IPS-11a (cell line): Measurements from ENCODE around the gene PBOV1.

Experiments
- H3K4me3 ChIP-seq: one replicate; pipeline ENCODE4 v1.5.1; 2013; ENCODE audit warnings: low read depth, low read length, control low read depth

Gene PBOV1

DNA sequence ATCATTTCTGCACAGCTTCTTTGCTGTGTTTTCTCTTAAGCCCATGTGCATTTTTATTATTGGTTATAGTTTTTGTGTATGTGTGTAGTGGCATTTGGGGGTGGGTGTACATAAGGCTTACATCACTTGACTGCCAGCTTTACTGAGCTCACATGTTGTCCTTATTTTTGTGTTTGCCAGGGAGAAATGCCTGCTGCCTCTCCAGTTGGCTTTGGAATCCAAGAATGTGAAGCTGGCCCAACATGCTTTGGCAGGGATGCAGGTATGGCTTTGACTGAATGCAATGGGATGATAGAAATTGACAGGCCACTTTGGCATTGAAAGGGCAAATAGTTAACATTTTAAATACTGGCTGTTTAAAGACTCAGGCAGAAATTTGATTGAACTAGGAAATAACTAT, 11.4 kb downstream of the PBOV1 start:
- no peak overlapping the region for H3K4me3 ChIP-seq

DNA sequence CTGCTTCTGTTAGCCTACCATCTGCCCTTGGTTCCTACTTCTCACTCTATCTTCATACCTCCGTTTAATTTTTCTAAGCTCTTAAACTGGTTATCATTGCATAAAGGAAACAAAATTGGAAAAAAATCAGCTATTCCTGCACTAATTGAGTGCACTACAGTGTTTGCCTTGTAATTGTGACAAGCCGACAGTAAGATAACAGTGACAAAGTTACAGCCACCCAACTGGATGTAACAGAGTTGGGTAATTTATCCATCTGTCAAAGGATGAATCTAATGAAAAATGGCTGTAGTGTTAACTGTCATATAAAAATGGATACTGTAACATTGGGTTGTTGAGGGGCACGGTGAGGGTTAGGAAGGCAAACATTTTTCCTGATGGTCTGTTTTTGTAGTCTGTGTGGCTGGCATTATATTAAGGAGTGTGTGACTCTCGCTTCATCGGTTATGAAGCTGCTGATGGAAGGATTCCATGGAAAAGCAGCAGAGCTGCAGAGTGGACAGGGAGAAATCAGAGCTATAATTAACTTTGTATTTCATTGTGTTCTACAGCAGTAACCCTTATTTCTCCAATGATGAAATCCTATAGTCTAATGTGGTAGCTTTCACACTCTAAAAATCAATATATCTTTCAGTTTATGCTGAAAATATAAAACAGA, 12.7 kb downstream of the PBOV1 start:
- H3K4me3 ChIP-seq = no peak overlapping the region

DNA sequence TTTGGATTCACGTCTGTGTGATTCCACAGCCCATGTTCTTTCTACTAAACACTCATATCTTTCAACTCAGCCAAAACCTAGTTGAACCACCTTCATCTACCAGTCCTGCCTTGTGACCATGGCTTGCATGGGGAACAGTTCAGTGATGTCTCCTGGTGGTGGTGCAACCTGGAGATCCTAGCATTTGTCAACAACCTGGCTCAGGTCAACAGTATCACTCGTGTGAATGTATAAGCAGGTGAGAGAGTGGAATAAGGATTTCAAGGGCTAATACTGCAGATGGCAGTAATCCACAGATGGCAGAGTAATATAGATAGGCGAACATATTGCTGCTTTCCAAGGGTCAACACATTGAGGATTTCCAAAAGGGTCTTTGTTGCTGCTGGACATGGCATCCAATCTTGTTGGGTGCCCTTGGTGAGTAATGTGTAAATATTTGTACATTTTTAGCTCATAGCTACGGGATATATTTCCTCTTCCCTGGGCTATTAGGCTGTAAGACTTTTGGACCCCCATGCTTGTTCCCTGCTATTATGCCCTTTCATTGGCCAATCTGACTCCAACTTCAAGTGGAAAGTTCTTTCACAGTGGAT, 13.4 kb downstream of the PBOV1 start:
- no peak overlapping the region for H3K4me3 ChIP-seq

DNA sequence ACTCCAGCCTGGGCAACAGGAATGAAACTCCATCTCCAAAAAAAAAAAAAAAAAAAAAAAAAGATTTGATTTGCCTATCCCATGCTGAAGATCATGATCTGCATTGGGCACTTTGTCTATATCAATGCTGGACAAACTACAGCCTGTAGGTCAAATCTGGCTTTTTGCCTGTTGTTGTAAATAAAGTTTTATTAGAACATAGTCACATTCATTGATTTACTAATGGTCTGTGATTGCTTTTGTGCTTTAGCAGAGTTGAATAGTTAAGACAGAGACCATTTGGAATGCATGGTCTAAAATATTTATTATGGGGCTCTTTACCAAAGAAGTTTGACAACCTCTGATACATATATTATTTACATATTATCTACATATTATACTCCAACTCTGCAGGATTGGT, 14.0 kb downstream of the PBOV1 start:
- H3K4me3 ChIP-seq = no peak overlapping the region

DNA sequence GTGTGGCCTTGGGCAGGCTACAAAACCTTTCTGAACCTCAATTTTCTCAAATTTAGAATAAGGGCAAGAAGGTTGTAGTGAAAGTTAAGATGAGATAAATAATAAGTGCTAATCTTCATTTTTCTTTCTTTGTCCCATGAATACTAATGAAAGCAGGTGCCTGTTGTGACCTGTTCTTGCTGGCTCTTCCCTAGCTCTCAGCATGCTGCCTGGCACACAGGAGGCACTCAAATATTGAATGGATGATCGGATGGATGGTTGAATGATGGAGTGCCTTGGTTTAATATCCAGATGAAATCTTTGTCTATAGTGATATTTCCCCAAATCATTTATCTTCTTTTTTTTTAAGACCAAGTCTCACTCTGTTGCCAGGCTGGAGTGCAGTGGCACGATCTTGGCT, 15.0 kb downstream of the PBOV1 start:
- no peak overlapping the region for H3K4me3 ChIP-seq

DNA sequence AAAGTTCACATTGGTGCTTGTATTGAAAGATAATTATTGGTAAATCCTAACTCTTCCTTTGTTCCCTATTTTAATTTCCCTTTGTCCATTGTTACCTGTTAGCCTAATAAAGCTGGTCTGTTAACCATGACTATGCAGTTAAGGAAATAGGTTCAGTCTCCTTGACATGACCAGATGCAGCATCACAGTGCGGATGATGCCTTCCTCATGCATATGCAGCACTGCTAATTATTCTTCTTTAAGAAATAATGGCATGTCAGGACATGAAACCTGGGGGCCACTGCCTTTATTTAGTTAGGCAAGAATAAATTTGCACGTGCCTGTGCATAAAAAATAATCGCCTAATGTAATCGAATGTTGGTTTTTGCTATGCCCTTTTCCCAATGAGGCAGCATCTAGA, 16.5 kb downstream of the PBOV1 start:
- H3K4me3 ChIP-seq = no peak overlapping the region

DNA sequence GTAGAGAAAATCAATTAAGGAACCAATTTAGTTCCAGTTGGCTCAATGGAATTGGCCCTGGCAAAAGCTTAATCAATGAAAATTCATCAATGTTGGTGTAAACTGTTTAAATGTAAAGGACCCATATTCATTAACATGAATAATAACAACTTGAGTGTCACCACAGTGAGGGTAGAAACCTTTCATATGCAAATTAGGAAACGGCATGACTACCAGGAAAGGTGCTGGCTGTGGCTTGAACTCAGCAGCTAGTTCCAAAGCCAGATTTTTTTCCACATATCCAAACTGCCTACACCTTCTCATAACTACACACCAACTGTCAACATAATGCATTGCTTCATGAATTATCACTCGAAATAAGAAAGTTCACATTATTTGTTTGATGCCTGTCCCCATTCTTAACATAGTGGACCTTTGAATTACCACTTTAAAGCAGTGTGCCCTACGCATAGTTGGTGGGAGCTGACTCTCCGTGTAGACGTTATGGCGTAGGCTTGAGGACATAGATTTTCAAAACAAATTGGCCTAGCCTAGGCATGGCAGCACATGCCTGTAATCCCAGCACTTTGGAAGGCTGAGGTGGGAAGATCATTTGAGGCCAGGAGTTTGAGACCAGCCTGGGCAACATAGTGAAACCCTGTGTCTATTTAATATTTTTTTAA, 19.7 kb downstream of the PBOV1 start:
- H3K4me3 ChIP-seq = no peak overlapping the region

DNA sequence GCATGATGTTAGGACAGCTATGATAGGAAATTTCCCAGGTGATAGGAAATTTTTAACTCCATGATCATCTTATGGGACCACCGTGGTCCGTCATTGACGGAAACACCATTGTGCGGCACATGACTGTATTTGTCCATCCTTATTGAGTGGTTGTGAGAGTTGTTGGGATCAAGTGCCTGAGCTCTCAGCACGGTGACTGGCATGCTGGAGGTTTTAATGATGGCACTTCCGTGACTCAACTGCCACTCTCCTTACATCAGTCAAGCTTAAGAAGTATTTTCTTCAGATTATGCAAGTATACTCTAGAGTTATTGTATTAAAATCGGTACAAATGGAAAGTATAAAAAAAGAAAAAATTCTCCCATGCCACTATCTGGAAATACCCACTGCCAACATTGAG, 20.7 kb downstream of the PBOV1 start:
- no peak overlapping the region for H3K4me3 ChIP-seq

DNA sequence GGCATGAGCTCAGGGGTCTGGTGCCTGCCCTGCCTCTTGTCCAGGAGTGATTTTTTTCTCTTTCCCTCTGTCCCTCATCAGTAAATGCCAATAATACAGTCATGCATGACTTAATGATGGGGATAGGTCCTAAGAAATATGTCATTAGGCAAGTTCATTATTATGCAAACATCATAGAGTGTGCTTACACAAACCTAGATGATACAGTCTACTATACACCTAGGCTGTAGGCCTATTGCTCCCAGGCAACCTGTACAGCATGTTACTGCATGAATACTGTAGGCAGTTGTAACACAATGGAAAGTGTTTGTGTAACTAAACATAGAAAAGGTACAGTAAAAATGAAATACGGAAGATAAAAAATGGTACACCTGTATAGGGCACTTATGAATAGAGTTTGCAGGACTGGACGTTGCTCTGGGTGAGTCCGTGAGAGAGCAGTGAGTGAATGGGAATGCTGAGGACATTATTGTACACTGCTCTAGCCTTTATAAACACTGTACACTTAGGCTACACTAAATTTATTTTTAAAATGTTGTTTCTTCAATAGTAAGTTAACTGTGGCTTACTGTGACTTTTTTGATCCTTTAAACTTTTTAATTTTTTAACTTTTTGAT, 22.1 kb downstream of the PBOV1 start:
- no peak overlapping the region for H3K4me3 ChIP-seq

DNA sequence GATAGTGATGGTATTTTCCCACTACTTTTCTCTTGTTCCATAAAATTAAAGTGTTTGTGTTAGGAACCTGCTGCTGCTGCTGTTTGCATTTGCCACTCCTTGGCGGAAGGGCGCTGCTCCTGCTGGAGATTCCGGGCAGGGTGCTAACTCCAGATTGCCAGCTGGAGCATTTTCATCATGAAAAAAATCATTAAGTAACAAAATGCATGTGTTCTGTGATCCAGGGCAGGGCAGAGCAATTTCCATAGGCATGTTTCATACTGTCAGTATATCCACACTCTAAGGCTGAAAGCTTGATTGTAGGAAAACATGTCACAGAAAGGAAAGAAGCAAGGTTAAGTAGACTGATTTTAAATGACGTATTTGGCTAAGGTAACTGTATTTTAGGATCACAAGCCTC, 24.0 kb downstream of the PBOV1 start:
- no peak overlapping the region for H3K4me3 ChIP-seq

DNA sequence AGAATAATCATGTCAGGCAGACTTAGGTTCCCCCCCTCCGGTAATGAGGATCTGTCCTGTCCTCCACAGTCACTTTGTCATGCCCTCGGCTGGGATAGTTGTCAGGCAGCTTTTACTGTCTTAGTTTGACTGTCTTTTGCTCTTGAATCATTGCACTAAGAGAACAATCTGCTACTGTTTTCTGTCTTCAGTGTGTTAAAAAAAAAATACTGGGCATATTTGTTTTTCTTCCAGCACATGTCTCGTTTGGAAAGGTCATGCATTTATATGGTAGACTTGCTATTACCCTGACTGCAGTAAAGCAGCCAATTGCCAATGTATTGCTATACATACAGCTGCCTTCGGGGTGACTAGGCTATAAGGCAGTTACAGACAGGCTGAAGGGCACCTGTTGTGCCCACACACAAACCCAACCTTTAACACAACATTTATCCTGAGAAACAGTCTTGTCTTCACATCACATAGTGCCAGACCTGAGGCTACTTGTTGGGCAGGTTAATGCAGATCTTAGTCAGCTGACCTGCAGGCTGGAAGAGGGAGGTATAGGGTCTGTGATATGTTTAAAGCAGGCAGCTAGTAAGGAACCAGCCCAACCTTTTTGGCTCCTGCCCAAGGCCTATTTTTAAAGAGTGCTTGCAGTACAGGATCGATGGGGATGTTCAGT, 29.9 kb downstream of the PBOV1 start:
- no peak overlapping the region for H3K4me3 ChIP-seq

DNA sequence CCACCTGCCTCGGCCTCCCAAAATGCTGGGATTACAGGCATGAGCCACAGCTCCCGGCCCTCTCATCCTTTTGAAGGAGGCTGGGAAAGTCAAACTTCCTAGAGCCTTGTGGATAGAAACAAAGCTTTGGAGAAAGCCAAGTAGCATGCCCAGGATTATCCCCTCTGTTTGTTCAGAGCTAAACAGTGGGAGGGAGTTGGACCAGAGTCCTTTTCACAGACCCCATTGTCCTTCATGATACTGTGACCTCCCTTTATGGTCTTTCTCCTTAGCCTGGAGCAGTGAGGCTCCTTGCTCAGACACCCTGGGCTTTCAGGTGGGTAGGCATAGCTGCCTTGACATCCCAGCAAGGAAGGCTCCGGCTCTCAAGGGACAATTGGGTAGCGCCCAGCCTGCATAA, 31.1 kb downstream of the PBOV1 start:
- H3K4me3 ChIP-seq = no peak overlapping the region

DNA sequence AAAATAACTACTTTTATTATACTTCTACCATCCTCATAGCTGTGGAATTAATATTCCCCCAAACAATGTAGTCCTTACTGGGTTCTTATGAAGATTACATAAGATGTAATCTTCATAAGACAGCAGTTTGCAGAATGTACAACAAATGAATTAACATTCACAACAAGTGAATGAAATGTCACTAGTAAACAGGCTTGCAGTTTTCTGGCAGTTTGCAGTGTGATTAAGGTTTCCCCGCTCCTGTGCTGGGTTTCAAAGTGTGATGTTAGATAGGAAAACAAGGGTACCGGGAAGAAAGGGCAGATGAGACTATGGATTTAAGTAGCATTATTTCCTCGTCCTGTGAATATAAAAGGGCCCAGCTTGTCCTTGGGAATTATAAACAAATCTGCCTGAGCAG, 34.1 kb downstream of the PBOV1 start:
- H3K4me3 ChIP-seq = no peak overlapping the region

DNA sequence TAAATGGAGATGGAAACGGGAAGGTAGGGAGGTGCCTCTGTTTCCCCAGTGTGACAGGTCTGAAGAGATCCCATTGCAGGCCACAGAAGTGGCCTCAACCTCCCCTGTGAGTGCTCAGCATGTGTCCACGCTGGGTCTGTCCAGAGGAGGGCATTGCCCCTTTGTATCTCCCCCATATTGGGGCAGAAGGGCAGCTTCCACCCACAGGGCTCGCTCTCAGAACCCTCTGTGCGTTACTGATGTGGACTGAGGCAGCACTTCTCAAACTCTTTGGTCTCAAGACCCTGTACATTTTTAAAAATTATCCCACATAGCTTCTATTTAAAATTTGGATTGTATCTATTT, 34.5 kb downstream of the PBOV1 start:
- H3K4me3 ChIP-seq = no peak overlapping the region

DNA sequence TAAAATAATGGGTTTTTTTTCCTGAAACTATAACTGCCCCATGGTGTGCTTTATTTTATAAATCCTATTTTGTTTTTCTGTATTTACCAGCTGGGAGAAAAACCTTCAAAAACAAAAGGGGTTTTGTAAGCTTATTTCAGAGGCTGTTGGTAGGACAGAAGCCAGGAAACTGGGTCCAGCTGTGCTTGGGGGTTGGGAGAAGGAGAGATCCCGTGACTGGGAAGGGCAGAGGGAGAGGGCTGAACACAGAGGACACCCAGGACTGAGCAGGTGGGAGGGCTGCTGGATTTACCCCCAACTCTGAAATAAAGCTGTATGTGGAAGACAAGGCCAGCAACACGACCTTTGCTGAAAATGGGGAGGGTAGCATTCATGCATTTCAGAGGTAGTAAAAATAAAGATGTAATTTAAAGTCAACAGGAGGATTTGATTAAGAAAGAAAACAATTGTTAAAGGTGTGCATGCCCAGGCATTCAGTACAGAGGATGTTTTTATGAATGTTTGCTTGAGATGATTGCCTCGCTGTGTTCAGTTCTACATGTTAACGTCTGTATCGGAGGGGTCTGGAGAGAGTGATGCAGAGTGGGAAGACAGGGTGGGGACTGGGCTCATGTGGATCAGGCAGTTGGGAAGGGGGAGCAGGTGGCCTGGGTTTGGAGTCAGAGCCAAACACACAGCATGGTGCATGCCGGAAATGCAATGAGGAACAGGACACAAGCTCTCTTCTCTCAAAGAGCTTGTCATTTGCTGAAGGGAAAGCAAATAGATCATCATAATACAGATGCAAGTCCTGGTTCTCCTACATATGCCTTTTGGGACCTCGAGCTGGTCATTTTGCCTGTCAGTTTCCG, 35.1 kb downstream of the PBOV1 start:
- H3K4me3 ChIP-seq = no peak overlapping the region

DNA sequence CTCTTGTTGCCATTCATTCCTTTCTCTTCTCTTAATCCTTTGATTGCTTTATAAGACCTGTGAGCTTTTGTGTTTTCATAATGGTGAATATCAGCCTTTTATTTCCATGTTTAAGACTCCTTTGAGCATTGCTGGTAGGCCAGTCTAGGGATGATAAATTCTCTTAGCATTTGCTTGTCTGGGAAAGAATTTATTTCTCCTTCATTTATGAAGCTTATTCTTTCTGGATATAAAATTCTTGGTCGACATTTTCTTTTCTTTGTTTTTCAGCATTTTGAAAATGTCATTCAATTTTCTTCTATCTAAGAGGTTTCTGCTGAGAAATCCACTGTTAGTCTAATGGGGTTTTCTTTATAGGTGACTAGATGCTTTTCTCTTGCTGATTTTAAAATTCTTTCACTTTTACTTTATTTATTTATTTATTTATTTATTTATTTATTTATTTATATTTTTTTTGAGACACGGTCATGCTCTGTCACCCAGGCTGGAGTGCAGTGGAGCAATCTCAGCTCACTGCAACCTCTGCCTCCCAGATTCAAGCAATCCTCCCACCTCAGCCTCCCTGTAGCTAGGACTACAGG, 41.5 kb downstream of the PBOV1 start:
- no peak overlapping the region for H3K4me3 ChIP-seq

DNA sequence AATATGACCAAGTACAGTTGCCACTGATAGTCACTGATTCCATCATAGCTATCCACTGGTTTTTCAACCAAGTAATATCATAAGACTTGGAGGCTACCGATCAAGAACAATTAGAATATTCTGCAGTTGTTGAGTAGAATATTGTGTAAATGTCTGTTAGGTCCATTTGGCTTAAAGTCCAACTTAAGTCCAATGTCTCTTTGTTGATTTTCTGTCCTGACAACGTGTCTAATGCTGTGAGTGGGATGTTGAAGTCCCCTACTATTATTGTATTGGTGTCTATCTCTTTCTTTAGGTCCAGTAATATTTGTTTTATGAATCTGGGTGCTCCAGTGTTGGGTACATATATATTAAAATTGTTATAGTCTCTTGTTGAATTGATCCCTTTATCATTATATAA, 42.7 kb downstream of the PBOV1 start:
- H3K4me3 ChIP-seq = no peak overlapping the region
